Esophagus muscularis mucosa (tissue), 4 donors: ENCODE results near the gene CDRT4.

Experiments used
- EP300 ChIP-seq: sonication (generic); formaldehyde crosslinking; IDR thresholded peaks from one replicate; pipeline ENCODE4 v1.6.1; 2017; ENCODE audit warnings: antibody characterized with exemption
- POLR2A ChIP-seq: fragments of 450-650 bp; IDR thresholded peaks from one replicate; pipeline ENCODE4 v1.6.1; 2017; ENCODE audit warnings: antibody characterized with exemption, moderate library complexity, mild to moderate bottlenecking, low read depth
- POLR2AphosphoS5 ChIP-seq, 2 donors: sonication (generic); formaldehyde crosslinking; IDR thresholded peaks; one replicate each; pipeline ENCODE4 v1.6.1; 2017; ENCODE audit warnings: antibody characterized with exemption in 2 of 2
- TF ChIP-seq, protein P1 (sequence below), 3 experiments: fragments of 200-600 bp in 2 of 3; fragments of 450-650 bp in 1 of 3; sonication (generic) in 2 of 3; IDR thresholded peaks; one replicate each; pipeline ENCODE4 v1.5.1; 2017 to 2019; ENCODE audit warnings: antibody characterized with exemption in 3 of 3, mild to moderate bottlenecking in 2 of 3, moderate library complexity in 1 of 3

DNA sequence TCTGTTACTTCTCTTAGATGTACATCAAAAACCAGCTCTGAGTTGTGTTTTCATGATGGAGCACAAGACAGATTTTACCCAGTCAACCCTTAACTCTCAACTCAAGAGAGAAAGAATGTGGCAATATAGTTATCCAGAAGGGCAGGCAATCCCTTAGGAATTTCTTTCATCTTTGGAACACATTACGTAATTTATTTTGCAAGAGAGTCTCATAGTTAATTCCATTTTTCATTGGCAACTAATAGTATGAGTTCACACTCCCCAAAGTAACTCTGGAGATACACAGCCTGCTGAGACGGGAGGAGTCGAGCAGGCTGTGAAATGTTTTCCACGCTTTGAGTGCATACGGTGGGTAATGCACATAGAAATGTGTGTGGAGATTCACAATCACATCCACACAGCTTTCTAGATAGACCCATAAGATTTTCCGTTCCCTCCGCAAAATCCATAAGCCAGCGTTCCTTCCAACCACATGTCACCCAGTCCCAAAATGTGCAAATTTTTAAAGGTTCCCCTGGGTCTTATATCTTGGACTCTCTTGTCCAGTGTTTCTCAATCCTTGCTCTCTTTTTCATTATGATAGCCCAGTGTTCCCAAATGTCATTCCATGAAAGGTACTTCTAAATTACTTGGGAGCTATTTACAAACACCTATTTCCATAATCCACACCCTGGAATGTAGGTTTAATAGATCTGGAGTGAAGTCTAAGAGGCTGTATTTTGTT lies 8.4 kb upstream of the CDRT4 start:
- TF ChIP-seq, protein P1, sequence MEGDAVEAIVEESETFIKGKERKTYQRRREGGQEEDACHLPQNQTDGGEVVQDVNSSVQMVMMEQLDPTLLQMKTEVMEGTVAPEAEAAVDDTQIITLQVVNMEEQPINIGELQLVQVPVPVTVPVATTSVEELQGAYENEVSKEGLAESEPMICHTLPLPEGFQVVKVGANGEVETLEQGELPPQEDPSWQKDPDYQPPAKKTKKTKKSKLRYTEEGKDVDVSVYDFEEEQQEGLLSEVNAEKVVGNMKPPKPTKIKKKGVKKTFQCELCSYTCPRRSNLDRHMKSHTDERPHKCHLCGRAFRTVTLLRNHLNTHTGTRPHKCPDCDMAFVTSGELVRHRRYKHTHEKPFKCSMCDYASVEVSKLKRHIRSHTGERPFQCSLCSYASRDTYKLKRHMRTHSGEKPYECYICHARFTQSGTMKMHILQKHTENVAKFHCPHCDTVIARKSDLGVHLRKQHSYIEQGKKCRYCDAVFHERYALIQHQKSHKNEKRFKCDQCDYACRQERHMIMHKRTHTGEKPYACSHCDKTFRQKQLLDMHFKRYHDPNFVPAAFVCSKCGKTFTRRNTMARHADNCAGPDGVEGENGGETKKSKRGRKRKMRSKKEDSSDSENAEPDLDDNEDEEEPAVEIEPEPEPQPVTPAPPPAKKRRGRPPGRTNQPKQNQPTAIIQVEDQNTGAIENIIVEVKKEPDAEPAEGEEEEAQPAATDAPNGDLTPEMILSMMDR (IDR thresholded peaks at IDR 0.05), result no peak
- TF ChIP-seq POLR2AphosphoS5 (IDR thresholded peaks at IDR 0.05) (peak; percentile 26 to 79), POLR2A (no peak), EP300 (no peak)
